ENCODE data around the gene PCAT7. TPM values are rescaled to one million over a fixed set of nuclear protein-coding genes. Genes with fewer than 3 reads are reported as not detected.
"Not testable (repeated sequence)": the region's sequence is repeated elsewhere in the genome, so short reads cannot be mapped to it uniquely, and the experiment has no call there.

Gene PCAT7
- total and polyA plus RNA-seq, 2 experiments from 2014 or later = not detected

DNA sequence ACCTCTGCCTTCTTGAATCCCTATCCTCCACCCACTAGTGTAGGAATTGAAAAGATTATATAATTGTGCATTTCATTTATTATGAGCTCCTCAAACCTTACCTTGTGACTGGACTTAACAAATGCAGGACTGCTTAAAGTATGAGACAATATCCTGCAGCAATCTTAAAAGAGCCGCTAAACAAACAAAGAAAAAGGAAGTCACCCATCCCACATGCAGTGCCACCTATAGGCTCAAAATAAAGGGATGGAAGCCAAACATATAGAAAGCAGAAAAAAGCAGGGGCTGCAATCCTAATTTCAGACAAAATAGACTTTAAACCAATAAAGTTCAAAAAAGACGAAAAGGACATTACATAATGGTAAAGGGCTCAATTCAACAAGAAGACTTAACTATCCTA is 8.7 kb downstream of the PCAT7 start:
- Histone ChIP-seq H3K27ac (no peak overlapping the region), H3K9ac (no peak overlapping the region), H3K4me3 (no peak overlapping the region), H3K27me3 (replicated peaks; ENCODE audit: insufficient read depth) (no peaks in the 10 kb centered on the region; the same call in 1 of the 2 replicates), H4K20me1 (ENCODE audit: insufficient read depth) (no peaks in the 10 kb centered on the region), H2AFZ (no peak overlapping the region), H3K9me3 (ENCODE audit: low read depth) (no peaks in the 10 kb centered on the region), H3K79me2 (ENCODE audit: insufficient read depth) (no peaks in the 10 kb centered on the region), H3F3A (ENCODE audit: insufficient read depth) (no peaks in the 10 kb centered on the region), H3K4me2 (ENCODE audit: unreplicated experiment) (no peak overlapping the region), H3K36me3 (ENCODE audit: low read depth) (no peaks in the 10 kb centered on the region), H3K9me2 (ENCODE audit: insufficient read depth) (no peaks in the 10 kb centered on the region), H3K4me1 (ENCODE audit: insufficient read depth) (no peaks in the 10 kb centered on the region)
- WGBS, 2 experiments (ENCODE audit: low coverage in 1 of 2, low lambda C conversion rate in 2 of 2, missing lambda C conversion rate in 2 of 2) = 3 to 8% methylated on average over 2 of the region's 2 CpGs
- TF ChIP-seq EZH2 (IDR thresholded peaks at IDR 0.05; ENCODE audit: insufficient read depth, poor library complexity, severe bottlenecking) (no peak), EZH2phosphoT487 (IDR thresholded peaks at IDR 0.05; ENCODE audit: insufficient read depth, low read depth) (no peak)
- in situ Hi-C loops (cut with MboI) = no loop called here
- no peak for DNase-seq

DNA sequence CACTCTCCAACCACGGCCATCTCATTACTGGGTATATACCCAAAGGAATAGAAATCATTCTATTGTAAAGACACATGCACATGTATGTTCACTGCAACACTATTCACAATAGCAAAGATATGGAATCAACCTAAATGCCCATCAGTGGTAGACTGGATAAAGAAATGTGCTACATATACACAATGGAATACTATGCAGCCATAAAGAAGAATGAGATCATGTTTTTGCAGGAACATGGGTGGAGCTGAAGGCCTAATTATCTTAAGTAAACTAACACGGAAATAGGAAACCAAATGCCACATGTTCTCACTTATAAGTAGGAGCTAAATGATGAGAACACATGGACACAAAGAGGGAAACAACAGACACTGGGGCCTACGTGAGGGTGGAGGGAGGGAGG is 9.4 kb downstream of the PCAT7 start:
- H3F3A ChIP-seq (ENCODE audit: insufficient read depth); H3K4me2 ChIP-seq (ENCODE audit: unreplicated experiment); DNase-seq; H3K36me3 ChIP-seq (ENCODE audit: low read depth); H3K79me2 ChIP-seq (ENCODE audit: insufficient read depth); H3K27ac ChIP-seq; H4K20me1 ChIP-seq (ENCODE audit: insufficient read depth); H3K4me3 ChIP-seq; H3K9ac ChIP-seq; H2AFZ ChIP-seq; H3K4me1 ChIP-seq (ENCODE audit: insufficient read depth); H3K9me3 ChIP-seq (ENCODE audit: low read depth); H3K9me2 ChIP-seq (ENCODE audit: insufficient read depth); in situ Hi-C loops (cut with MboI); H3K27me3 ChIP-seq (replicated peaks; ENCODE audit: insufficient read depth): not testable (repeated sequence)
- WGBS, 2 experiments (ENCODE audit: low coverage in 1 of 2, low lambda C conversion rate in 2 of 2, missing lambda C conversion rate in 2 of 2) = 15 to 17% methylated on average over 3 of the region's 3 CpGs

DNA sequence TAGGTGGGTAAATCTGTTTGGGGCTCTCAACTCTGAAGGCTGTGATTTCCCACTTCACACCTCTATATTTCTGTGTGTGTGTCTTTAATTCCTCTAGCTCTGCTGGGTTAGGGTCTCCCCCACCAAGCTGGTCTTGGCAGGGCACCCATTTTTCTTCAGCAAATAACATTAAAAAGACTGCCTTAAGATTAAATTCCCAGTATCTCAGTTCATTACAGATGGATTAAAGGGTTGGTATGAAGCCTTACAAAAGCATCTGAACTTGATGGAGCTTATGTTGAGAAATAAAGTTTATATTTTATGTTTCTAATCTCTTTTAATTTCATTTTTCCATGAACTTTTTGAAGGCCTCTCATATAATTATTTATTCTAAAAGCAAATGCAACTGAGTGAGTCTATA is 11.7 kb downstream of the PCAT7 start:
- no peaks in the 10 kb centered on the region for H3K9me3 ChIP-seq (ENCODE audit: low read depth)
- no peak overlapping the region for H3K4me2 ChIP-seq (ENCODE audit: unreplicated experiment)
- no peaks in the 10 kb centered on the region for H3K4me1 ChIP-seq (ENCODE audit: insufficient read depth)
- DNase-seq = no peak
- H3K27ac ChIP-seq = no peak overlapping the region
- in situ Hi-C loops (cut with MboI) = no loop called here
- TF ChIP-seq EZH2phosphoT487 (IDR thresholded peaks at IDR 0.05; ENCODE audit: insufficient read depth, low read depth) = no peak
- TF ChIP-seq EZH2 (IDR thresholded peaks at IDR 0.05; ENCODE audit: insufficient read depth, poor library complexity, severe bottlenecking) = no peak
- H3K27me3 ChIP-seq (replicated peaks; ENCODE audit: insufficient read depth) = peaks cover 4% of the 10 kb centered on the region
- no peak overlapping the region for H2AFZ ChIP-seq
- H3K4me3 ChIP-seq = no peak overlapping the region
- H3K79me2 ChIP-seq (ENCODE audit: insufficient read depth) = no peaks in the 10 kb centered on the region
- H3K9me2 ChIP-seq (ENCODE audit: insufficient read depth) = no peaks in the 10 kb centered on the region
- no peaks in the 10 kb centered on the region for H3F3A ChIP-seq (ENCODE audit: insufficient read depth)
- no peak overlapping the region for H3K9ac ChIP-seq
- no peaks in the 10 kb centered on the region for H3K36me3 ChIP-seq (ENCODE audit: low read depth)
- no peaks in the 10 kb centered on the region for H4K20me1 ChIP-seq (ENCODE audit: insufficient read depth)

DNA sequence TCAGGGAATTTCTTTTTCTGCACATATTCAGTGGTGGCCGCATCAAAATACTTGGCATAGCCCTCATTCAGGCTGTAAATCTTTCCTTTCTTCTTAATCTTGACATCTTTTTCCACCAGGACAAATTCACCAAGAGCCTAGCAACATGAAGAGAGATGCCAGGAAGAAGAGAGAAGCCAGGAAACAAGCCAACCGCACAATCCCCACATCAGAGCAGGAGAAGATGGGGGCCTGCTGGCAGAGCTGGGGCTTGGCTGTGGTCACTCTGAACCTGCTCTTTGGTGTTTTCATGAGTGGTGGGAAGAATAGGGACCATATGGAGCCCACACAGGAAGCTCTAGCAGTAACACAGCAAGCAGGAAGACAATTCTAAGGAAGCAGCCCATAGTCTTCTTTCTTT is 12.4 kb downstream of the PCAT7 start:
- no peak overlapping the region for H3K9ac ChIP-seq
- TF ChIP-seq EZH2 (IDR thresholded peaks at IDR 0.05; ENCODE audit: insufficient read depth, poor library complexity, severe bottlenecking) = no peak
- DNase-seq = no peak
- no peaks in the 10 kb centered on the region for H3K4me1 ChIP-seq (ENCODE audit: insufficient read depth)
- 36 to 37% methylated on average over 2 of the region's 2 CpGs for WGBS, 2 experiments (ENCODE audit: low coverage in 1 of 2, low lambda C conversion rate in 2 of 2, missing lambda C conversion rate in 2 of 2)
- no peak overlapping the region for H3K4me3 ChIP-seq
- H2AFZ ChIP-seq = no peak overlapping the region
- H3K9me3 ChIP-seq (ENCODE audit: low read depth) = no peaks in the 10 kb centered on the region
- no peak overlapping the region for H3K4me2 ChIP-seq (ENCODE audit: unreplicated experiment)
- H3K36me3 ChIP-seq (ENCODE audit: low read depth) = no peaks in the 10 kb centered on the region
- in situ Hi-C loops (cut with MboI) = no loop called here
- H3K9me2 ChIP-seq (ENCODE audit: insufficient read depth) = no peaks in the 10 kb centered on the region
- H4K20me1 ChIP-seq (ENCODE audit: insufficient read depth) = no peaks in the 10 kb centered on the region
- no peak overlapping the region for H3K27ac ChIP-seq
- no peaks in the 10 kb centered on the region for H3F3A ChIP-seq (ENCODE audit: insufficient read depth)
- H3K27me3 ChIP-seq (replicated peaks; ENCODE audit: insufficient read depth) = peaks cover 4% of the 10 kb centered on the region
- H3K79me2 ChIP-seq (ENCODE audit: insufficient read depth) = no peaks in the 10 kb centered on the region

DNA sequence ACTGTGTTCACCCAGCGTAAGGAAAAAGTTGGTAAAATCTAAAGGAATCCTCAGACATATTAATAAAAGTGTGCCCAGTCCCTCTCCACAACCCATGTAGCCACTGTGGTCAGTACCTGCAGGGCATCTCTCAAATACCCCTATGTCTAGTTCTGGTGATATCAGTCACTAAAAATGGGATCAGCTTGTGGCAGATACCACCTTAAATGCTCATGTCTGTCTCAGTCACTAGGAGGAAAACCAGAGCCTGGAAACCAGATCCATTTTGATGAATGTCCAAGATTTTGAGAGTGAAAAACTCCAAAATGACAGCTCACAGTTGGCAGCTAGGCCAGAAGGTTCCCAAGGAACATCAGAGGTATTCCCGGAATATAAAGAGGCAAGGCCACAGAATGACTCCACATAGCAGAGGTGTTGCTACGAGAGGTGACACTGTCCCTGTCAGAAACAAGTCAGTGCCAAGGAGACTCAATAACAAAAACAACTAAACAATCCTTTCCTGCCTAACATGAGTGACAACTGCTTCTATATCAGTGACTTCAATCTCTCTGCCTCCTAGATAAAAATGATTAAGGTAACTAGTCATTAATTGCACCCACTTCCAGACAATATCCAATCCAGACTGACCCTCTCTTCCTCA is 13.5 kb downstream of the PCAT7 start:
- in situ Hi-C loops (cut with MboI) = no loop called here
- no peaks in the 10 kb centered on the region for H4K20me1 ChIP-seq (ENCODE audit: insufficient read depth)
- no peak overlapping the region for H3K4me2 ChIP-seq (ENCODE audit: unreplicated experiment)
- H3K79me2 ChIP-seq (ENCODE audit: insufficient read depth) = no peaks in the 10 kb centered on the region
- no peak for DNase-seq
- no peaks in the 10 kb centered on the region for H3K36me3 ChIP-seq (ENCODE audit: low read depth)
- H3K9ac ChIP-seq = no peak overlapping the region
- no peak for TF ChIP-seq EZH2 (IDR thresholded peaks at IDR 0.05; ENCODE audit: insufficient read depth, poor library complexity, severe bottlenecking)
- no peak for TF ChIP-seq EZH2phosphoT487 (IDR thresholded peaks at IDR 0.05; ENCODE audit: insufficient read depth, low read depth)
- H2AFZ ChIP-seq = no peak overlapping the region
- no peaks in the 10 kb centered on the region for H3K9me2 ChIP-seq (ENCODE audit: insufficient read depth)
- H3K27ac ChIP-seq = no peak overlapping the region
- H3K4me1 ChIP-seq (ENCODE audit: insufficient read depth) = no peaks in the 10 kb centered on the region
- H3F3A ChIP-seq (ENCODE audit: insufficient read depth) = no peaks in the 10 kb centered on the region
- H3K4me3 ChIP-seq = no peak overlapping the region
- peaks cover 4% of the 10 kb centered on the region for H3K27me3 ChIP-seq (replicated peaks; ENCODE audit: insufficient read depth)
- 28 to 43% methylated on average over 3 of the region's 3 CpGs for WGBS, 2 experiments (ENCODE audit: low coverage in 1 of 2, low lambda C conversion rate in 2 of 2, missing lambda C conversion rate in 2 of 2)
- no peaks in the 10 kb centered on the region for H3K9me3 ChIP-seq (ENCODE audit: low read depth)
